Nasal cavity respiratory epithelium epithelial cell of viscerocranial mucosa (primary cell): Measurements from ENCODE around the gene RCOR3. TPM values are rescaled to one million over a fixed set of nuclear protein-coding genes. Genes with fewer than 3 reads are reported as not detected.

ENCODE experiments used
- total RNA-seq: library from RNA; depleted of rRNA; stranded (reverse); fragments of >200 nt; gene quantifications from 2 replicates; pipeline ENCODE4 v1.2.3, GENCODE V29; 2014

Gene RCOR3
- 13.0 and 24.1 TPM in 2 replicates for total RNA-seq

GRCh38 chr1:211258756-211259637 lies at the start of gene RCOR3:
RCOR3 (plus strand) TSS chr1:211259366; CDS start chr1:211259561, 195 bp downstream.

GRCh38 chr1:211326528-211327345 lies 67.6 kb downstream of the RCOR3 start, which contains the start of gene TRAF5:
TRAF5 (plus strand) TSS chr1:211326833; CDS start chr1:211353240, 26,407 bp downstream.

Other genes starting within 250 kb of the RCOR3 start
- gene KCNH1, start 125.2 kb upstream of the RCOR3 start, total RNA-seq: not detected in 2 replicates
- gene TRAF5, start 67.5 kb downstream of the RCOR3 start, total RNA-seq: 1.0 and 8.3 TPM in 2 replicates
- gene RD3, start 232.8 kb downstream of the RCOR3 start, total RNA-seq: not detected in 2 replicates